Right renal cortex interstitium (tissue), 3 donors: ENCODE data around the gene ARMC12. TPM values are rescaled to one million over a fixed set of nuclear protein-coding genes. Genes with fewer than 3 reads are reported as not detected.

Experiments
- DNase-seq, 3 donors: peaks; one replicate each; pipeline ENCODE4 v3.0.0-alpha.2; 2013; ENCODE audit warnings: low read depth in 3 of 3, low spot score in 2 of 3
- polyA plus RNA-seq, 3 donors: library from polyadenylated mRNA; unstranded; fragments of 120-200 nt; gene quantifications; one replicate each; pipeline ENCODE4 v1.2.1, GENCODE V29; 2013; ENCODE audit not compliant: insufficient read length in 3 of 3

The ARMC12 gene
- polyA plus RNA-seq, 3 donors: 0.48 to 0.89 (median 0.86) TPM

- no peak for DNase-seq
Measured at GRCh38 chr6:35718375-35718736, 18.5 kb upstream of the ARMC12 start.

GRCh38 chr6:35718911-35719381, 17.9 kb upstream of the ARMC12 start:
- no peak for DNase-seq

- no peak for DNase-seq
Measured at GRCh38 chr6:35719404-35719829, 17.4 kb upstream of the ARMC12 start.

- DNase-seq: no peak
Measured at GRCh38 chr6:35719830-35720733, 16.8 kb upstream of the ARMC12 start.

GRCh38 chr6:35722121-35722761, 14.6 kb upstream of the ARMC12 start:
- no peak for DNase-seq

- no peak for DNase-seq
Measured at GRCh38 chr6:35723587-35723986, 13.2 kb upstream of the ARMC12 start.

GRCh38 chr6:35724059-35724458, 12.8 kb upstream of the ARMC12 start:
- no peak for DNase-seq

GRCh38 chr6:35724471-35724870, 12.4 kb upstream of the ARMC12 start:
- no peak for DNase-seq

GRCh38 chr6:35725081-35725708, 11.6 kb upstream of the ARMC12 start:
- DNase-seq: no peak

GRCh38 chr6:35725721-35726438, 11.0 kb upstream of the ARMC12 start:
- DNase-seq: no peak

- peak in 1 of 3 donors; percentile 38 for DNase-seq
Measured at GRCh38 chr6:35727231-35727934, 9.4 kb upstream of the ARMC12 start.

GRCh38 chr6:35727935-35728682, 8.7 kb upstream of the ARMC12 start:
- DNase-seq: no peak

- no peak for DNase-seq
Measured at GRCh38 chr6:35728683-35729678, 7.9 kb upstream of the ARMC12 start.

GRCh38 chr6:35729722-35730121, 7.1 kb upstream of the ARMC12 start:
- DNase-seq: no peak

GRCh38 chr6:35730745-35731413, 6.0 kb upstream of the ARMC12 start:
- DNase-seq: no peak

GRCh38 chr6:35731414-35731735, 5.5 kb upstream of the ARMC12 start:
- DNase-seq: peak; percentile 71 to 86 (median 79)

GRCh38 chr6:35731736-35732532, 4.9 kb upstream of the ARMC12 start:
- DNase-seq: peak in 2 of 3 donors; percentile 54 to 72
